H1 (cell line): ENCODE data around the gene PCDHGA8. TPM values are rescaled to one million over a fixed set of nuclear protein-coding genes. Genes with fewer than 3 reads are reported as not detected.

Source experiments
- CTCF ChIA-PET: fragments of 300-600 bp; sonication (Branson Sonifier 250); formaldehyde crosslinking; loops from one replicate; lab custom pipeline; 2021; ENCODE audit not compliant: partially characterized antibody; lab: Charles Lee
- POLR2A ChIA-PET: fragments of 300-600 bp; sonication (Branson Sonifier 250); formaldehyde crosslinking; loops from one replicate; lab custom pipeline; 2021; ENCODE audit warnings: inconsistent platforms; ENCODE audit not compliant: partially characterized antibody; lab: Charles Lee
- DNase-seq, 2 experiments: peaks; one replicate each; pipeline versions ENCODE4 v3.0.0 to v3.0.0-alpha.2; 2010 to 2022; ENCODE audit warnings: low spot score in 2 of 2, low read depth in 1 of 2, mixed read lengths in 1 of 2
- FAIRE-seq: peaks from 2 replicates; lab custom pipeline; 2011; peaks lifted over from hg19 to GRCh38; lab: Jason Lieb, UNC
- H2AFZ ChIP-seq: 2 replicates; pipeline ENCODE4 v1.8.1; 2012; ENCODE audit warnings: low read length, inconsistent platforms
- H2AK5ac ChIP-seq: 2 replicates; pipeline ENCODE4 v1.6.1; 2013; ENCODE audit warnings: low read depth, low read length
- H2BK120ac ChIP-seq: replicated peaks from 2 replicates; pipeline ENCODE3; 2013; ENCODE audit warnings: low read depth, low read length, inconsistent platforms
- H2BK12ac ChIP-seq: 2 replicates; pipeline ENCODE4 v1.6.1; 2013; ENCODE audit warnings: low read depth, low read length
- H2BK15ac ChIP-seq: 2 replicates; pipeline ENCODE4 v1.6.1; 2013; ENCODE audit warnings: low read length
- H2BK20ac ChIP-seq: 2 replicates; pipeline ENCODE4 v1.6.1; 2013; ENCODE audit warnings: low read length
- H2BK5ac ChIP-seq: 2 replicates; pipeline ENCODE4 v1.6.1; 2013; ENCODE audit warnings: low read depth, low read length
- H3K14ac ChIP-seq: 2 replicates; pipeline ENCODE4 v1.6.1; 2013; ENCODE audit warnings: inconsistent platforms; ENCODE audit not compliant: insufficient read length
- H3K18ac ChIP-seq: 2 replicates; pipeline ENCODE4 v1.6.1; 2013; ENCODE audit warnings: low read length; ENCODE audit errors: extremely low read depth
- H3K23ac ChIP-seq: 2 replicates; pipeline ENCODE4 v1.6.1; 2013; ENCODE audit warnings: inconsistent platforms; ENCODE audit not compliant: insufficient read length
- H3K23me2 ChIP-seq: 2 replicates; pipeline ENCODE4 v1.6.1; 2013; ENCODE audit warnings: low read depth, low read length
- H3K27ac ChIP-seq: 2 replicates; pipeline ENCODE4 v1.6.1; 2011; ENCODE audit warnings: low read depth, low read length, inconsistent platforms
- H3K27me3 ChIP-seq, 4 experiments: replicated peaks in 1 of 4; 1 replicate in 1 of 4; 2 replicates in 3 of 4; pipeline versions ENCODE4 v1.6.1 to v1.8.1; 2011 to 2013; ENCODE audit warnings: low read length in 3 of 4, mild to moderate bottlenecking in 3 of 4, inconsistent platforms in 2 of 4, mixed read lengths in 2 of 4, moderate library complexity in 1 of 4; ENCODE audit not compliant: control insufficient read depth in 3 of 4, insufficient read depth in 3 of 4; ENCODE audit errors: extremely low read depth in 1 of 4
- H3K36me3 ChIP-seq, 4 experiments: 2 replicates each; pipeline versions ENCODE4 v1.6.1 to v1.8.1; 2011 to 2013; ENCODE audit warnings: mild to moderate bottlenecking in 4 of 4, low read length in 3 of 4, moderate library complexity in 2 of 4, control low read depth in 1 of 4, inconsistent platforms in 1 of 4; ENCODE audit not compliant: insufficient read depth in 4 of 4, control insufficient read depth in 2 of 4
- H3K4ac ChIP-seq: replicated peaks from 2 replicates; pipeline ENCODE3; 2013; ENCODE audit warnings: low read length, low read depth, mixed read lengths, inconsistent platforms; ENCODE audit not compliant: insufficient read length
- H3K4me1 ChIP-seq, 4 experiments: replicated peaks in 1 of 4; 1 replicate in 1 of 4; 2 replicates in 3 of 4; pipeline versions ENCODE4 v1.6.1 to v1.8.1; 2011 to 2013; ENCODE audit warnings: low read length in 3 of 4, inconsistent platforms in 2 of 4, mixed read lengths in 1 of 4; ENCODE audit not compliant: insufficient read depth in 4 of 4, control insufficient read depth in 3 of 4
- H3K4me2 ChIP-seq, 2 experiments: 2 replicates each; pipeline versions ENCODE4 v1.6.1 to v1.8.1; 2011 to 2013; ENCODE audit warnings: low read depth in 2 of 2, low read length in 2 of 2, control low read depth in 1 of 2, inconsistent platforms in 1 of 2, mild to moderate bottlenecking in 1 of 2; ENCODE audit not compliant: insufficient read depth in 1 of 2
- H3K4me3 ChIP-seq, 4 experiments: fragments of 200-600, 300-600 bp in 1 of 4; sonication (generic), shearing (Covaris generic), sonication (Bioruptor Twin) in 1 of 4; 2 replicates each; pipeline versions ENCODE4 v1.5.1 to v1.8.1; 2011 to 2016; ENCODE audit warnings: low read length in 4 of 4, low read depth in 3 of 4, control low read depth in 2 of 4, inconsistent platforms in 2 of 4, mild to moderate bottlenecking in 2 of 4, mixed read lengths in 1 of 4, moderate library complexity in 1 of 4; ENCODE audit not compliant: insufficient read depth in 2 of 4; ENCODE audit errors: extremely low read depth in 1 of 4
- H3K56ac ChIP-seq: replicated peaks from 2 replicates; pipeline ENCODE3; 2013; ENCODE audit warnings: low read depth, mild to moderate bottlenecking, mixed read lengths, low read length, inconsistent platforms; ENCODE audit not compliant: insufficient read length
- H3K79me1 ChIP-seq: 2 replicates; pipeline ENCODE4 v1.6.1; 2013; ENCODE audit warnings: low read depth, low read length, control low read depth
- H3K79me2 ChIP-seq, 2 experiments: 2 replicates each; pipeline versions ENCODE4 v1.6.1 to v1.8.1; 2012 to 2013; ENCODE audit warnings: low read length in 2 of 2, mild to moderate bottlenecking in 2 of 2, inconsistent platforms in 1 of 2; ENCODE audit not compliant: insufficient read depth in 2 of 2, control insufficient read depth in 1 of 2
- H3K9ac ChIP-seq, 4 experiments: replicated peaks in 1 of 4; 1 replicate in 1 of 4; 2 replicates in 3 of 4; pipeline versions ENCODE4 v1.6.1 to v1.8.1; 2011 to 2013; ENCODE audit warnings: low read depth in 3 of 4, low read length in 3 of 4, control low read depth in 2 of 4, mild to moderate bottlenecking in 2 of 4, moderate library complexity in 2 of 4, inconsistent platforms in 1 of 4; ENCODE audit errors: extremely low read depth in 1 of 4
- H3K9me3 ChIP-seq, 2 experiments: 2 replicates each; pipeline versions ENCODE4 v1.6.1 to v1.8.1; 2012 to 2013; ENCODE audit warnings: mild to moderate bottlenecking in 2 of 2, moderate library complexity in 2 of 2, control low read depth in 1 of 2, inconsistent platforms in 1 of 2, low read depth in 1 of 2, low read length in 1 of 2, mixed read lengths in 1 of 2; ENCODE audit not compliant: insufficient read depth in 2 of 2
- H4K20me1 ChIP-seq, 2 experiments: replicated peaks in 1 of 2; 2 replicates each; pipeline versions ENCODE3 to v1.8.1; 2011 to 2013; ENCODE audit warnings: inconsistent platforms in 2 of 2, low read length in 2 of 2, mild to moderate bottlenecking in 1 of 2; ENCODE audit not compliant: insufficient read depth in 2 of 2, control insufficient read depth in 1 of 2
- H4K5ac ChIP-seq: 2 replicates; pipeline ENCODE4 v1.6.1; 2013; ENCODE audit warnings: low read length, low read depth, mixed read lengths, inconsistent platforms; ENCODE audit not compliant: insufficient read length
- H4K8ac ChIP-seq: 2 replicates; pipeline ENCODE4 v1.8.0; 2013; ENCODE audit warnings: mild to moderate bottlenecking, moderate library complexity, low read length, inconsistent platforms; ENCODE audit not compliant: insufficient read depth; ENCODE audit errors: extremely low read depth
- H4K91ac ChIP-seq: replicated peaks from 2 replicates; pipeline ENCODE3; 2013; ENCODE audit warnings: low read length, mixed read lengths, inconsistent platforms; ENCODE audit not compliant: insufficient read length
- ATF2 ChIP-seq: IDR thresholded peaks from 2 replicates; pipeline ENCODE4 v1.6.1; 2012; ENCODE audit warnings: low read length, inconsistent platforms
- ATF3 ChIP-seq: IDR thresholded peaks from 2 replicates; pipeline ENCODE4 v1.6.1; 2011; ENCODE audit warnings: low read depth, mild to moderate bottlenecking, low read length; ENCODE audit not compliant: insufficient read depth
- GABPA ChIP-seq: IDR thresholded peaks from 2 replicates; pipeline ENCODE4 v1.6.1; 2011; ENCODE audit warnings: mild to moderate bottlenecking, low read length, moderate library complexity, borderline replicate concordance; ENCODE audit not compliant: insufficient read depth
- JUN ChIP-seq: IDR thresholded peaks from 2 replicates; pipeline ENCODE4 v1.6.1; 2011; ENCODE audit warnings: low read depth, mild to moderate bottlenecking, improper control_type of control experiment, low read length
- POLR2A ChIP-seq, 2 experiments: IDR thresholded peaks; 1 replicate in 1 of 2; 2 replicates in 1 of 2; pipeline ENCODE4 v1.6.1; 2011; ENCODE audit warnings: low read depth in 2 of 2, low read length in 2 of 2, mild to moderate bottlenecking in 2 of 2; ENCODE audit errors: control extremely low read depth in 1 of 2
- RFX5 ChIP-seq: IDR thresholded peaks from 2 replicates; pipeline ENCODE4 v1.6.1; 2011; ENCODE audit warnings: low read depth, low read length, improper control_type of control experiment, borderline replicate concordance
- SIX5 ChIP-seq: IDR thresholded peaks from 2 replicates; pipeline ENCODE4 v1.6.1; 2011; ENCODE audit warnings: mild to moderate bottlenecking, low read depth, low read length
- SRF ChIP-seq: IDR thresholded peaks from 2 replicates; pipeline ENCODE4 v1.6.1; 2011; ENCODE audit warnings: mild to moderate bottlenecking, low read depth, low read length, moderate library complexity
- TAF1 ChIP-seq: IDR thresholded peaks from 2 replicates; pipeline ENCODE4 v1.6.1; 2011; ENCODE audit warnings: mild to moderate bottlenecking, low read depth, low read length
- TBP ChIP-seq: IDR thresholded peaks from 2 replicates; pipeline ENCODE4 v1.6.1; 2011; ENCODE audit warnings: low read depth, low read length, improper control_type of control experiment
- TCF12 ChIP-seq: IDR thresholded peaks from 2 replicates; pipeline ENCODE4 v1.6.1; 2011; ENCODE audit warnings: low read depth, mild to moderate bottlenecking, low read length
- ZNF274 ChIP-seq: IDR thresholded peaks from 2 replicates; pipeline ENCODE4 v1.7.0; 2012; ENCODE audit warnings: low read length, borderline replicate concordance; ENCODE audit errors: extremely low read depth
- WGBS, 2 experiments: shearing (Covaris generic) in 1 of 2; methylation state at CpG; one replicate each; pipeline versions ENCODE4 v1.1.6 to v1.1.7; 2013 to 2015; ENCODE audit warnings: low lambda C conversion rate in 2 of 2, mixed read lengths in 2 of 2, inconsistent platforms in 1 of 2, low coverage in 1 of 2, missing lambda C conversion rate in 1 of 2; ENCODE audit not compliant: insufficient replicate concordance in 2 of 2, insufficient coverage in 1 of 2, insufficient read length in 1 of 2; ENCODE audit errors: extremely low coverage in 1 of 2, missing lambda C conversion rate in 1 of 2; 5-methylcytosine and 5-hydroxymethylcytosine counted together
- polyA plus RNA-seq, 7 experiments: library from polyadenylated mRNA; depleted of rRNA in 3 of 7; stranded (reverse) in 5 of 7; unstranded in 2 of 7; fragments of >200 nt in 5 of 7; fragments of 200-250 nt in 2 of 7; gene quantifications; 1 replicate in 5 of 7; 2 replicates in 1 of 7; 4 replicates in 1 of 7; pipeline versions ENCODE4 v1.2.1 to v1.2.3, GENCODE V29; 2011 to 2013; ENCODE audit warnings: missing spikeins in 2 of 7, mixed read lengths in 2 of 7
- total RNA-seq: library from RNA; stranded (reverse); fragmentation: NEBNext Ultra II Directional; extraction: Animal tissue kit (Norgen Biotek cat#: 25700); gene quantifications from 2 replicates; pipeline ENCODE4 v1.2.1, GENCODE V29; 2021

PCDHGA8 gene
- total and polyA plus RNA-seq, 2 of the 8 experiments (the other 6 are each of a cell fraction or from before 2014, with no cell fraction given) = 0.79 to 1.4 TPM

GRCh38 chr5:141422742-141423291 is 30.4 kb downstream of the PCDHGA8 start:
- H4K8ac ChIP-seq = no peak overlapping the region
- no peak overlapping the region for H3K4ac ChIP-seq
- H3K14ac ChIP-seq = no peak overlapping the region
- no peak overlapping the region for H2BK12ac ChIP-seq
- peaks cover 2% of the 10 kb centered on the region; the same call in 1 of the 2 replicates for H3K79me1 ChIP-seq
- H2AFZ ChIP-seq = no peak overlapping the region
- H3K23me2 ChIP-seq = no peaks in the 10 kb centered on the region
- no peak overlapping the region for H2BK5ac ChIP-seq
- H4K91ac ChIP-seq = no peak overlapping the region
- H2AK5ac ChIP-seq = no peak overlapping the region
- H3K9ac ChIP-seq = no peak overlapping the region
- H3K4me3 ChIP-seq = no peak overlapping the region
- H3K23ac ChIP-seq = no peak overlapping the region
- WGBS, 2 experiments = 95% methylated on average over 35 of the region's 42 CpGs; no CpG with 5 or more reads in 1 of the 2 experiments
- FAIRE-seq = no peak
- H4K20me1 ChIP-seq = no peaks in the 10 kb centered on the region
- H3K79me2 ChIP-seq = no peaks in the 10 kb centered on the region; a peak in 1 of 4 replicates
- no peak overlapping the region for H3K18ac ChIP-seq
- H2BK20ac ChIP-seq = no peak overlapping the region
- no peak overlapping the region for H2BK15ac ChIP-seq
- H3K4me1 ChIP-seq = no peaks in the 10 kb centered on the region; a peak in 1 of 7 replicates
- no peak overlapping the region for H2BK120ac ChIP-seq
- no peak overlapping the region for H3K56ac ChIP-seq
- no peak overlapping the region for H4K5ac ChIP-seq
- no peak for DNase-seq
- H3K4me2 ChIP-seq = no peak overlapping the region
- peaks cover 49 to 51% of the 10 kb centered on the region in 2 experiments for H3K9me3 ChIP-seq
- POLR2A ChIA-PET = no interaction called here
- CTCF ChIA-PET = interaction anchor here (1.2 to 23.3 kb wide), 9 partner anchors 10 to 130 kb away, joined by 3 to 1236 read pairs (median 9); partner anchors contain the start of genes PCDHGA10, PCDHGB1, PCDHGB6 and PCDHGC4
- no peak overlapping the region for H3K27ac ChIP-seq
- H3K36me3 ChIP-seq = peaks cover 2 to 34% (median 3%) of the 10 kb centered on the region in 4 experiments; a peak in 3 of 8 replicates
- H3K27me3 ChIP-seq = peaks cover 0 to 12% (median 6%) of the 10 kb centered on the region in 4 experiments; a peak in 4 of 7 replicates
- TF ChIP-seq RFX5 (no peak), ATF2 (no peak), JUN (no peak), TBP (no peak), TAF1 (no peak), POLR2A (IDR thresholded peaks at IDR 0.05; ENCODE audit: control extremely low read depth in 1 of 2, low read depth in 2 of 2, low read length in 2 of 2) (no peak), SRF (no peak), ZNF274 (no peak), ATF3 (no peak), TCF12 (no peak), SIX5 (no peak), GABPA (no peak)
